Activated naive CD8-positive, alpha-beta T cell treated with anti-CD3 and anti-CD28 coated beads, Interleukin-2, amount 10 ng/mL, durations not matched to agents 7 days and 5 days (primary cell): Measurements from ENCODE around the gene MAP4K3. TPM values are rescaled to one million over a fixed set of nuclear protein-coding genes. Genes with fewer than 3 reads are reported as not detected.
"Not testable (repeated sequence)": the region's sequence is repeated elsewhere in the genome, so short reads cannot be mapped to it uniquely, and the experiment has no call there.

ENCODE experiments used
- ATAC-seq: fragments of 150-1000 bp; cut with Tn5 transposase; one replicate; pipeline ENCODE4 v1.10.0; 2021; ENCODE audit warnings: low read depth, moderate library complexity
- POLR2A ChIA-PET: fragments of 350-600 bp; sonication (Branson Sonifier 250); formaldehyde crosslinking; loops from one replicate; lab custom pipeline; 2021; ENCODE audit warnings: antibody characterized with exemption; lab: Charles Lee
- DNase-seq: peaks from one replicate; pipeline ENCODE4 v3.0.0; 2021
- H3K27ac Mint-ChIP-seq: one replicate; pipeline ENCODE4 v1.8.0; 2022; ENCODE audit warnings: mild to moderate bottlenecking, mixed read lengths
- H3K27me3 Mint-ChIP-seq: one replicate; pipeline ENCODE4 v1.8.0; 2022; ENCODE audit warnings: mild to moderate bottlenecking, moderate library complexity, mixed read lengths
- H3K36me3 Mint-ChIP-seq: one replicate; pipeline ENCODE4 v1.8.0; 2021; ENCODE audit warnings: mild to moderate bottlenecking, mixed read lengths
- H3K4me1 Mint-ChIP-seq: one replicate; pipeline ENCODE4 v1.8.0; 2021; ENCODE audit warnings: mixed read lengths
- H3K4me3 Mint-ChIP-seq: one replicate; pipeline ENCODE4 v1.8.0; 2022; ENCODE audit warnings: mild to moderate bottlenecking, moderate library complexity, mixed read lengths
- H3K9me3 Mint-ChIP-seq: one replicate; pipeline ENCODE4 v1.8.0; 2021; ENCODE audit warnings: mixed read lengths
- total RNA-seq, 2 experiments: library from RNA; stranded (reverse); gene quantifications; one replicate each; pipeline ENCODE4 v1.2.3, GENCODE V29; 2021

MAP4K3 gene
- total RNA-seq, 2 experiments from 2014 or later, result 12.1 to 13.7 TPM

DNA sequence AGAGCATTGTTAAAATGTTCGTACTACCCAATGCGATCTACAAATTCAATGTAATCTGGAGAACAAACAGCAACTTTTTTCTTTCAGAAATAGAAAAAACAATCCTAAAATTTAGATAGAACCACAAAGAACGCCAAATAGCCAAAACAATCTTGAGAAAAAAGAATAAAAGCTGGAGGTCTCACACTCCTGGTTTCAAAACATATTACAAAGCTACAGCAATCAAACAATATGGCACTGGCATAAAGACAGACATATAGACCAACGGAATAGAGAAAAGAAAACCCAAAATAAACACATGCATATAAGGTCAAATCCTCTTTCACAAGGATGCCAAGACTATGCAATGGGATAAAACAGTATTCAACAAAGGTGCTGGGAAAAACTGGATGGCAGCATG is 74.5 kb downstream of the MAP4K3 start:
- H3K36me3 Mint-ChIP-seq, result peaks cover 21% of the 10 kb centered on the region
- H3K4me3 Mint-ChIP-seq, result no peak overlapping the region
- ATAC-seq (no peak), DNase-seq (no peak)
- H3K27ac Mint-ChIP-seq, result no peak overlapping the region
- peaks cover 26% of the 10 kb centered on the region for H3K9me3 Mint-ChIP-seq
- no peaks in the 10 kb centered on the region for H3K27me3 Mint-ChIP-seq
- H3K4me1 Mint-ChIP-seq, result no peaks in the 10 kb centered on the region
- POLR2A ChIA-PET, result no interaction called here

DNA sequence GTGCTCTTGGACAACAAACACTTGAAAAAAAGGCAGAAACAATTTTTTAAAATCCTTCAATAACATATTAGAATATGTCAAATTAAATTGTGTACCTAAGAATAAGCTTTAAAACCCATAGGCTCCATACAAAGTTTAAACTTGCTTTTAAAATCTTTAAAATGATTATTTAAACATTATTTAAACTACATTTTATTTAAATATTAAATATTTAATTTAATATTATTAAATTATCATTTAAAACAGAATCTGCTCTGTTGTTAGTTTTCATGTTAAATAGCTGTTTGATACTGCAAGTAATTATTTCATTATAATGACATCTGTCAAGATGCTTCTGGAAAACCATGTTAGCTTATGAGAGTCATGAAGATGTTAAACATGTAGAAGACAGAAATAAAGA is 75.6 kb downstream of the MAP4K3 start:
- POLR2A ChIA-PET, result no interaction called here
- no peak for DNase-seq
- ATAC-seq, result no peak
- peaks cover 26% of the 10 kb centered on the region for H3K9me3 Mint-ChIP-seq
- no peaks in the 10 kb centered on the region for H3K4me1 Mint-ChIP-seq
- no peak overlapping the region for H3K4me3 Mint-ChIP-seq
- peaks cover 22% of the 10 kb centered on the region for H3K36me3 Mint-ChIP-seq
- no peak overlapping the region for H3K27ac Mint-ChIP-seq
- no peaks in the 10 kb centered on the region for H3K27me3 Mint-ChIP-seq

GRCh38 chr2:39360342-39360741 is 76.7 kb downstream of the MAP4K3 start:
- POLR2A ChIA-PET, ATAC-seq, H3K27me3 Mint-ChIP-seq, H3K4me3 Mint-ChIP-seq, DNase-seq, H3K27ac Mint-ChIP-seq, H3K4me1 Mint-ChIP-seq: not testable (repeated sequence)
- Mint-ChIP-seq H3K9me3 (peaks cover 22% of the 10 kb centered on the region), H3K36me3 (peaks cover 23% of the 10 kb centered on the region)

- Mint-ChIP-seq H3K4me3 (no peak overlapping the region), H3K9me3 (peaks cover 20% of the 10 kb centered on the region), H3K27me3 (no peaks in the 10 kb centered on the region), H3K4me1 (no peaks in the 10 kb centered on the region), H3K27ac (no peak overlapping the region), H3K36me3 (peaks cover 21% of the 10 kb centered on the region)
- DNase-seq, result no peak
- POLR2A ChIA-PET, result no interaction called here
- no peak for ATAC-seq
Observed at GRCh38 chr2:39359453-39360038, 77.5 kb downstream of the MAP4K3 start.

DNA sequence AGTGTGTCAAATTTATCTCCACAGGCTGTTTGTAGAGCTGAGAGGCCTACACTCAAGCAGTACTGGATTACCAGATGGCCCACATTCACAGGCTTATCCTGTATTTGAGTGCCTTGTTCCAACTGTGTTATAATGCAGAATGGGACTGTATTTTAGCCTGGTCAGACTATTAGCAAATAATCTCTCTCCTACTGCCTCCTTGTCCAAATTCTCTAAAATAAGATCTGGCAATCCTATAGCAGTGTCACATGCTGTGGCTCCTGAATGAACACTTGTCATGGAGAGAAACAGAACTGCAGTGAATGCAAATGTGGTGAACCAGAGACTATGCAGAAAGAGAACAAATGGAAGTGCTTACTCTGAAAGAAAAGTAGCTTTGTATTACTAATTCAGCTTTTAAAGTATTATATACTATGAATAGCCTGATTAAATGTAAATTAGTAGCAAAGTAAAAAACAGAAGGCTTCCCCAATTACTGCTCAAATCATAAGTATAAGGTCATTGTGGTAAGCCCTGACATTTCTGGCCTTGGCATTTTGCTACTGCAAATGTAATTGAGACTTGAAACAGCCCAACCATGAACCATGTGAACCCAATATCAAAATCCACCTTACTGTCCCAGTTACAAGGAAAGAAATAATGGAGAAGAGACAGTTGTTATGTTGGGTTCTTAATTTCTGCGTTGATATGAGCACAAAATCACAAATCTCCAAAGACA is 80.0 kb downstream of the MAP4K3 start:
- Mint-ChIP-seq H3K4me1 (no peaks in the 10 kb centered on the region), H3K36me3 (peaks cover 22% of the 10 kb centered on the region), H3K9me3 (peaks cover 16% of the 10 kb centered on the region), H3K27ac (no peak overlapping the region), H3K4me3 (no peak overlapping the region), H3K27me3 (no peaks in the 10 kb centered on the region)
- POLR2A ChIA-PET, result no interaction called here
- ATAC-seq (no peak), DNase-seq (no peak)

- Mint-ChIP-seq H3K27ac (no peak overlapping the region), H3K36me3 (peaks cover 6% of the 10 kb centered on the region), H3K4me1 (no peaks in the 10 kb centered on the region), H3K27me3 (no peaks in the 10 kb centered on the region), H3K4me3 (no peak overlapping the region), H3K9me3 (no peaks in the 10 kb centered on the region)
- DNase-seq (no peak), ATAC-seq (no peak)
- POLR2A ChIA-PET, result no interaction called here
Observed at GRCh38 chr2:39350658-39351057, 86.4 kb downstream of the MAP4K3 start.

GRCh38 chr2:39338502-39338901 is 98.6 kb downstream of the MAP4K3 start:
- Mint-ChIP-seq H3K27me3 (no peaks in the 10 kb centered on the region), H3K9me3 (no peaks in the 10 kb centered on the region), H3K36me3 (peaks cover 11% of the 10 kb centered on the region), H3K4me3 (no peak overlapping the region), H3K4me1 (no peaks in the 10 kb centered on the region), H3K27ac (no peak overlapping the region)
- DNase-seq (no peak), ATAC-seq (no peak)
- POLR2A ChIA-PET, result no interaction called here

DNA sequence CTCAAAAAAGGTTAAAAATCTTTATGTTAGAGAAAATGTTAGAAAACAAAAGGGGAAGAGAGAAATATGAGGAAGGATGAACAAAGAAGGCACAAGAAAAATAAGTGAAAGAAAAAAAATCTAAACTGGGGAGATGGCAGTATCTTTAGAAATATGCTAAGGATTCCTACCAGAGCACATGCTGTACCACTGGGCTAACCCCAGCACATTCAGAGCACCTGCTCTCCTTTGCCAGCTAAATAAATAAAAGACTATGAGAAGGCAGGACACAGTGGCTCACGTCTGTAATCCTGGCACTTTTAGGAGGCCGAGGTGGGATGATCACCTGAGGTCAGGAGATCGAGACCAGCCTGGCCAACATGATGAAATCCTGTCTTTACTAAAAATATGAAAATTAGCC is 101.2 kb downstream of the MAP4K3 start:
- Mint-ChIP-seq H3K36me3 (peaks cover 14% of the 10 kb centered on the region), H3K4me3 (no peak overlapping the region), H3K27ac (no peak overlapping the region), H3K27me3 (no peaks in the 10 kb centered on the region), H3K9me3 (no peaks in the 10 kb centered on the region), H3K4me1 (no peaks in the 10 kb centered on the region)
- no peak for DNase-seq
- POLR2A ChIA-PET, result no interaction called here
- ATAC-seq, result no peak

DNA sequence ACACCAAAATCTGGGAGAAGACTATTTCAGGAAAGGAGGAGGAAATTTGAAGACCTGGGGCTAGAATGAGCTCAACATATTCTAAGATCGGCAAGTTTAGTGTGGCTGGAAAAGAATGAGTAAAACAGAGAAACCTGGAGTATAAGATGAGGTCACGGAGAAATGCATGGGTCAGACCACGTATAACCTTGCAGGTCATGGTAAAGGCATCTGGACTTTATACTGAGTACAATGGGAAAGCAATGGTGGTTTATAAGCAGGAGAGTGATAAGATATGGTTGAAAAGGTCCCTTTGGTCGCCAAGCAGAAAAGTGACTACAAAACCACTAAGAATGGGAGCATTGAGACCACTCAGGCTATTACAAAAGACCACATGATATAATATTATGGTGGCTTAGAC is 102.1 kb downstream of the MAP4K3 start:
- ATAC-seq (no peak), DNase-seq (no peak)
- Mint-ChIP-seq H3K27ac (no peak overlapping the region), H3K9me3 (no peaks in the 10 kb centered on the region), H3K4me3 (no peak overlapping the region), H3K27me3 (no peaks in the 10 kb centered on the region), H3K36me3 (peaks cover 16% of the 10 kb centered on the region), H3K4me1 (no peaks in the 10 kb centered on the region)
- POLR2A ChIA-PET, result no interaction called here

DNA sequence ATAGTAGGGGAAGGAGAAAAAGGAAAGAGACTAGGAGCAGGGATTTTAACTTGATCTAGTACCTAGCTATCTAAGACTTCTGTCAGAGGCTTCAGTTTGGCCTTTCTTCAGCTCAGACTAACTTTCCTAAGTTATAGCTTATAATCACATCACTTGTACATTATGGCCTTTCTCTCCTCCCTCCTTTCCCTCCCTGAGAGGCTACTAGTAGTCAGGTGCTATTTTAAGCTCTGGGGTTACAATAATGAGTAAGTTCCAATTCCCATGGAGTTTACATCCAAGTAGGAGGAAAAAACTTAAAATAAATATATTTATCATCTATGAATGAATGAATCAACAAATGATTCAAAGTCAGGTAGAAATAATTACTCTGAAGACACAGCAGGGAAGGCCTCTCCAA is 102.6 kb downstream of the MAP4K3 start:
- H3K4me1 Mint-ChIP-seq, result no peaks in the 10 kb centered on the region
- POLR2A ChIA-PET, result no interaction called here
- no peak overlapping the region for H3K4me3 Mint-ChIP-seq
- DNase-seq, result no peak
- no peak overlapping the region for H3K27ac Mint-ChIP-seq
- no peak for ATAC-seq
- peaks cover 16% of the 10 kb centered on the region for H3K36me3 Mint-ChIP-seq
- no peaks in the 10 kb centered on the region for H3K27me3 Mint-ChIP-seq
- H3K9me3 Mint-ChIP-seq, result no peaks in the 10 kb centered on the region

DNA sequence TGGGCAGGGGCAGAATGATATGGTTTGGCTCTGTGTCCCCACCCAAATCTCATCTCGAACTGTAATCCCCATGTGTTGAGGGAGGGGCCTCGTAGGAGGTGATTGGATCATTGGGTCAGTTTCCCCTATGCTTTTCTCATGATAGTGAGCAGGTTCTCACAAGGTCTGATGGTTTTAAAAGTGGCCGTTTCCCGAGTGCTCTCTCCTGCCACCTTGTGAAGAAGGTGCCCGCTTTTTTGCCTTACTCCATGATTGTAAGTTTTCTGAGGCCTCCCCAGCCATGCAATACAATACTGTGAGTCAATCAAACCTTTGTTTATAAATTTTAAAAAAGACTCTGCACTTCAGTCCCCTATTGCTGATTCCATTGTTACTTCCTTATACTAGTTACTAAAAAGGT is 110.4 kb downstream of the MAP4K3 start:
- Mint-ChIP-seq H3K4me3 (no peak overlapping the region), H3K27me3 (no peaks in the 10 kb centered on the region), H3K36me3 (peaks cover 16% of the 10 kb centered on the region), H3K4me1 (no peaks in the 10 kb centered on the region), H3K27ac (no peak overlapping the region), H3K9me3 (no peaks in the 10 kb centered on the region)
- ATAC-seq (no peak), DNase-seq (no peak)
- POLR2A ChIA-PET, result no interaction called here

GRCh38 chr2:39325966-39326365 is 111.1 kb downstream of the MAP4K3 start:
- Mint-ChIP-seq H3K4me1 (no peaks in the 10 kb centered on the region), H3K9me3 (no peaks in the 10 kb centered on the region), H3K36me3 (peaks cover 14% of the 10 kb centered on the region), H3K4me3 (no peak overlapping the region), H3K27ac (no peak overlapping the region), H3K27me3 (no peaks in the 10 kb centered on the region)
- POLR2A ChIA-PET, result no interaction called here
- ATAC-seq (no peak), DNase-seq (no peak)

GRCh38 chr2:39321056-39322035 is 115.7 kb downstream of the MAP4K3 start:
- not testable (repeated sequence) for H3K9me3 Mint-ChIP-seq, H3K4me3 Mint-ChIP-seq, H3K27ac Mint-ChIP-seq

More at GRCh38 chr2:39321056-39322035, 115.7 kb downstream of the MAP4K3 start:
- H3K36me3 Mint-ChIP-seq, ATAC-seq, DNase-seq, POLR2A ChIA-PET, H3K27me3 Mint-ChIP-seq, H3K4me1 Mint-ChIP-seq: not testable (repeated sequence)
